IMR-90 (cell line): ENCODE results near the gene CTPS1. TPM values are rescaled to one million over a fixed set of nuclear protein-coding genes. Genes with fewer than 3 reads are reported as not detected.

Experiments
- ATAC-seq: fragments of 200-7000 bp; cut with Tn5 transposase; 2 replicates; pipeline ENCODE4 v1.9.1; 2020; ENCODE audit warnings: low read depth, mild to moderate bottlenecking, moderate library complexity
- BruUV-seq: library from RNA; stranded (reverse); fragments of 400-500 nt; replicated peaks from 2 replicates; lab custom pipeline; 2021; lab: Mats Ljungman, UMichigan
- CTCF ChIA-PET: fragments of 300-600 bp; formaldehyde crosslinking; extraction: SDS; loops from one replicate; lab custom pipeline; 2021; ENCODE audit warnings: antibody characterized with exemption; lab: Yijun Ruan, JAX
- POLR2A ChIA-PET: fragments of 300-600 bp; sonication (Branson Sonifier 250); formaldehyde crosslinking; loops from one replicate; lab custom pipeline; 2022; ENCODE audit warnings: antibody characterized with exemption; ENCODE audit not compliant: unreplicated experiment; lab: Charles Lee
- DNase-seq: peaks from one replicate; pipeline ENCODE4 v3.0.0; 2013
- H2AFZ ChIP-seq: replicated peaks from 2 replicates; pipeline ENCODE3; 2013; ENCODE audit warnings: low read length, mild to moderate bottlenecking; ENCODE audit not compliant: poor library complexity
- H2AK5ac ChIP-seq: 2 replicates; pipeline ENCODE4 v1.6.1; 2013; ENCODE audit warnings: low read depth, low read length, inconsistent platforms
- H2AK9ac ChIP-seq: replicated peaks from 2 replicates; pipeline ENCODE3; 2013; ENCODE audit warnings: mild to moderate bottlenecking, low read depth, low read length, moderate library complexity; ENCODE audit not compliant: poor library complexity
- H2BK120ac ChIP-seq: 2 replicates; pipeline ENCODE4 v1.6.1; 2013; ENCODE audit warnings: low read depth, low read length, inconsistent platforms
- H2BK15ac ChIP-seq: 3 replicates; pipeline ENCODE4 v1.6.1; 2013; ENCODE audit warnings: low read depth, low read length, inconsistent platforms
- H2BK20ac ChIP-seq: 2 replicates; pipeline ENCODE4 v1.6.1; 2013; ENCODE audit warnings: low read depth, mild to moderate bottlenecking, inconsistent platforms, low read length, moderate library complexity
- H2BK5ac ChIP-seq: 2 replicates; pipeline ENCODE4 v1.6.1; 2013; ENCODE audit warnings: mild to moderate bottlenecking, low read depth, low read length, inconsistent platforms; ENCODE audit not compliant: poor library complexity, severe bottlenecking
- H3K14ac ChIP-seq: replicated peaks from 2 replicates; pipeline ENCODE4 v1.6.1; 2013; ENCODE audit warnings: low read depth, low read length, inconsistent platforms
- H3K18ac ChIP-seq: 2 replicates; pipeline ENCODE4 v1.6.1; 2013; ENCODE audit warnings: low read depth, low read length, control low read depth
- H3K23ac ChIP-seq: 2 replicates; pipeline ENCODE4 v1.6.1; 2013; ENCODE audit warnings: low read depth, low read length, inconsistent platforms
- H3K27ac ChIP-seq: 2 replicates; pipeline ENCODE4 v1.5.1; 2013; ENCODE audit warnings: mild to moderate bottlenecking, control low read depth, low read length; ENCODE audit not compliant: insufficient read depth
- H3K27me3 ChIP-seq: 2 replicates; pipeline ENCODE4 v1.6.1; 2013; ENCODE audit warnings: low read length; ENCODE audit not compliant: control insufficient read depth, insufficient read depth
- H3K36me3 ChIP-seq: 2 replicates; pipeline ENCODE4 v1.6.1; 2013; ENCODE audit warnings: low read length, mixed read lengths; ENCODE audit not compliant: control insufficient read depth, insufficient read depth
- H3K4ac ChIP-seq: 2 replicates; pipeline ENCODE4 v1.6.1; 2013; ENCODE audit warnings: low read depth, low read length, inconsistent platforms
- H3K4me1 ChIP-seq: 2 replicates; pipeline ENCODE4 v1.6.1; 2013; ENCODE audit warnings: low read length, mixed read lengths; ENCODE audit not compliant: control insufficient read depth, insufficient read depth
- H3K4me2 ChIP-seq: 2 replicates; pipeline ENCODE4 v1.6.1; 2013; ENCODE audit warnings: low read depth, mild to moderate bottlenecking, control low read depth, low read length, moderate library complexity
- H3K4me3 ChIP-seq: 2 replicates; pipeline ENCODE4 v1.5.1; 2013; ENCODE audit warnings: low read depth, mild to moderate bottlenecking, control low read depth, low read length, moderate library complexity; ENCODE audit not compliant: insufficient read depth
- H3K56ac ChIP-seq: 2 replicates; pipeline ENCODE4 v1.6.1; 2013; ENCODE audit warnings: low read length, inconsistent platforms; ENCODE audit not compliant: insufficient read depth; ENCODE audit errors: extremely low read depth
- H3K79me1 ChIP-seq, 2 experiments: 2 replicates each; pipeline ENCODE4 v1.6.1; 2013; ENCODE audit warnings: low read length in 2 of 2, inconsistent platforms in 1 of 2, low read depth in 1 of 2
- H3K9ac ChIP-seq: 2 replicates; pipeline ENCODE4 v1.6.1; 2013; ENCODE audit warnings: low read depth, low read length, control low read depth
- H3K9me1 ChIP-seq: 2 replicates; pipeline ENCODE4 v1.6.1; 2013; ENCODE audit warnings: low read length, inconsistent platforms; ENCODE audit not compliant: insufficient read depth
- H3K9me3 ChIP-seq: 2 replicates; pipeline ENCODE4 v1.6.1; 2013; ENCODE audit warnings: low read length; ENCODE audit not compliant: control insufficient read depth, insufficient read depth
- H4K20me1 ChIP-seq: 2 replicates; pipeline ENCODE4 v1.6.1; 2013; ENCODE audit warnings: low read length, inconsistent platforms; ENCODE audit not compliant: insufficient read depth
- H4K5ac ChIP-seq: 2 replicates; pipeline ENCODE4 v1.6.1; 2013; ENCODE audit warnings: mild to moderate bottlenecking, low read depth, low read length, control low read depth
- H4K8ac ChIP-seq, 2 experiments: 2 replicates each; pipeline ENCODE4 v1.6.1; 2013; ENCODE audit warnings: low read depth in 2 of 2, low read length in 2 of 2, control low read depth in 1 of 2, inconsistent platforms in 1 of 2
- H4K91ac ChIP-seq: 2 replicates; pipeline ENCODE4 v1.6.1; 2013; ENCODE audit warnings: low read depth, low read length, inconsistent platforms; ENCODE audit not compliant: insufficient read depth
- CEBPB ChIP-seq: IDR thresholded peaks from 2 replicates; pipeline ENCODE4 v1.6.1; 2012; ENCODE audit warnings: low read depth, low read length, improper control_type of control experiment
- CHD1 ChIP-seq: IDR thresholded peaks from 2 replicates; pipeline ENCODE4 v1.6.1; 2012; ENCODE audit warnings: low read depth, low read length, improper control_type of control experiment
- MAFK ChIP-seq: IDR thresholded peaks from 2 replicates; pipeline ENCODE4 v1.6.1; 2012; ENCODE audit warnings: low read depth, low read length, improper control_type of control experiment
- MXI1 ChIP-seq: IDR thresholded peaks from 2 replicates; pipeline ENCODE4 v1.6.1; 2012; ENCODE audit warnings: low read depth, mild to moderate bottlenecking, low read length, moderate library complexity, borderline replicate concordance
- POLR2A ChIP-seq: IDR thresholded peaks from 2 replicates; pipeline ENCODE4 v1.6.1; 2012; ENCODE audit warnings: mild to moderate bottlenecking, low read depth, low read length
- RFX5 ChIP-seq: IDR thresholded peaks from 2 replicates; pipeline ENCODE4 v1.8.0; 2012; ENCODE audit warnings: low read depth, mild to moderate bottlenecking, low read length, moderate library complexity
- WGBS, 2 experiments: methylation state at CpG; one replicate each; pipeline versions ENCODE4 v1.1.5 to v1.1.7; 2013; ENCODE audit warnings: missing lambda C conversion rate in 2 of 2; ENCODE audit not compliant: insufficient read length in 1 of 2; ENCODE audit errors: extremely low coverage in 2 of 2; 5-methylcytosine and 5-hydroxymethylcytosine counted together
- dilution Hi-C: fragments of 300-500 bp; cut with HindIII; formaldehyde crosslinking; loops from one replicate; pipeline ENCODE4 v1.14.3; 2018; ENCODE audit warnings: low sequenced_read_pairs; ENCODE audit not compliant: unreplicated experiment
- in situ Hi-C: fragments of 300-500 bp; cut with MboI; formaldehyde crosslinking; loops from 3 replicates; pipeline ENCODE4 v1.14.3; 2019; ENCODE audit warnings: low sequenced_read_pairs, inconsistent platforms, mixed read lengths
- intact Hi-C: fragments of 100-400 bp; cut with micrococcal nuclease; formaldehyde crosslinking; loops from 2 replicates; pipeline ENCODE4 v1.10.0; 2022
- polyA plus RNA-seq, 3 experiments: library from polyadenylated mRNA; depleted of rRNA; stranded (reverse); fragments of >200 nt; gene quantifications; 2 replicates each; pipeline ENCODE4 v1.2.3, GENCODE V29; 2012; ENCODE audit warnings: low replicate concordance in 1 of 3
- total RNA-seq: library from RNA; depleted of rRNA; stranded (reverse); fragments of >200 nt; gene quantifications from 2 replicates; pipeline ENCODE4 v1.2.3, GENCODE V29; 2012
- TF ChIP-seq, protein P1 (sequence below): fragments of 150-350 bp; IDR thresholded peaks from 2 replicates; pipeline ENCODE4 v1.6.1; 2017; ENCODE audit warnings: mild to moderate bottlenecking, antibody characterized with exemption, low read length, low read depth

Gene CTPS1
- total and polyA plus RNA-seq, 2 of the 4 experiments (the other 2 are of a cell fraction) = 40.4 to 41.0 TPM

DNA sequence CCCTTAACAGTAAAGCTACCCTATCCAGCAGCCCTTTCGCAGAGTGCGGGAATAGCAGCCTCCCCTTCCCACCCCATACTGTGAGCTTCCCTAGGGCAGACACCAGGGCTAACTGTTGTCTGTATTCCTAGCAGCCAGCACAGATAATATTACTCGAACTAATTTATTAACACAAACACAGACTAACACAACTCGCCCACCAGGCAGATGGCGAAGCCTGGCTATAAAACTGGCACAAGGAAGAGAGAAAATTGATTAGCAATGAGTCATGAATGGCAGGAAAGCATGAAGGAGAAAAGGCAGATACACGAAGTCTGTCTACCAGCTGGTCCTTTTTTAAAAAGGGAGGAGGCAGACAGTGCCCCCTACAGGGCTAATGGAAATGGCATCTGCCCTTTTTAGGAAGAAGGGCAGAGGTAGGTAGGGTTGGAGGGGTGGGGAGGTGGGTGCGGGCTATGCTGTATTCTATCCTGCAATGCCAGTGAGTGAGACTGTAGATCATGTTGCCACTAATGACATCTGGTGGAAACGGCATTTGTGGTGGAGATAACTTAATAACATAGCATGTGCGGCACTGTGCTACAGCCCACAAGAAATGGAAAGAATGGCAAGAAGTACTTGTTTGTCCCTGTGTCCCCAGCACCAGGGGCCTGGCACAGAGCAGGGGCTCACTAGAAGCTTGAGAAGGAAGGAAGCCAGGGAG is 30.6 kb upstream of the CTPS1 start (continued):
- TF ChIP-seq RFX5 (no peak), CEBPB (no peak)

DNA sequence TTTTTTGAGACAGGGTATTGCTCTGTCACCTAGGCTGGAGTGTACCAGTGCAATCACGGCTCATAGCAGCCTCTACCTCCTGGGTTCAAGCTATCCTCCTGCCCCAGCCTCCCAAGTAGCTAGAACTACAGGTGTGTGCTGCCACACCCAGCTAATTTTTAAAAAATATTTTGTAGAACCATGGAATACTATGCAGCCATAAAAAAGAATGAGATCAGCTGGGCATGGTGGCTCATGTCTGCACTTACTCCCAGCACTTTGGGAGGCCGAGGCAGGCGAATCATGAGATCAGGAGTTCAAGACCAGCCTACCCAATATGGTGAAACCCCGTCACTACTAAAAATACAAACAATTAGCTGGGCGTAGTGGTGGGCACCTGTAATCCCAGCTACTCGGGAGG is 29.9 kb upstream of the CTPS1 start:
- 0 out of 2 replicates have a peak, but pooled peaks cover 6% of the 10 kb centered on the region for H3K9me1 ChIP-seq

More for the DNA sequence above, 29.9 kb upstream of the CTPS1 start:
- H2BK5ac ChIP-seq = no peak overlapping the region
- no peaks in the 10 kb centered on the region for H3K36me3 ChIP-seq
- WGBS, 2 experiments = 49% methylated on average over 2 of the region's 6 CpGs; no CpG with 5 or more reads in 1 of the 2 experiments
- no peak overlapping the region for H2AK5ac ChIP-seq
- H3K4me3 ChIP-seq = no peak overlapping the region
- no peaks in the 10 kb centered on the region for H4K20me1 ChIP-seq
- POLR2A ChIA-PET = no interaction called here
- CTCF ChIA-PET = interaction anchor here (0.6 to 3.9 kb wide), 5 partner anchors 10 to 1376 kb away, joined by 3 to 30 read pairs (median 7); no protein-coding TSS in a partner anchor
- H2BK20ac ChIP-seq = no peak overlapping the region
- H2AK9ac ChIP-seq = no peak overlapping the region
- no TSS peak for BruUV-seq
- no peak overlapping the region for H3K9ac ChIP-seq
- H3K9me3 ChIP-seq = peaks cover 5% of the 10 kb centered on the region; the same call in 1 of the 2 replicates
- H3K18ac ChIP-seq = no peak overlapping the region
- H2BK15ac ChIP-seq = no peak overlapping the region
- no peak overlapping the region for H4K91ac ChIP-seq
- no peak overlapping the region for H3K4me2 ChIP-seq
- no peaks in the 10 kb centered on the region for H3K79me1 ChIP-seq
- DNase-seq = no peak
- no peak overlapping the region for H3K27ac ChIP-seq
- H3K23ac ChIP-seq = no peak overlapping the region
- in situ Hi-C loops (no loop called here), intact Hi-C loops (no loop called here), dilution Hi-C loops (no loop called here)
- no peaks in the 10 kb centered on the region for H3K27me3 ChIP-seq
- H3K14ac ChIP-seq = no peak overlapping the region
- H3K4ac ChIP-seq = no peak overlapping the region
- H3K4me1 ChIP-seq = peaks cover 4% of the 10 kb centered on the region
- no peak overlapping the region for H4K5ac ChIP-seq
- no peak for ATAC-seq
- H3K56ac ChIP-seq = no peak overlapping the region
- H2AFZ ChIP-seq = no peak overlapping the region
- no peak overlapping the region for H2BK120ac ChIP-seq
- H4K8ac ChIP-seq = no peak overlapping the region
- TF ChIP-seq, protein P1, sequence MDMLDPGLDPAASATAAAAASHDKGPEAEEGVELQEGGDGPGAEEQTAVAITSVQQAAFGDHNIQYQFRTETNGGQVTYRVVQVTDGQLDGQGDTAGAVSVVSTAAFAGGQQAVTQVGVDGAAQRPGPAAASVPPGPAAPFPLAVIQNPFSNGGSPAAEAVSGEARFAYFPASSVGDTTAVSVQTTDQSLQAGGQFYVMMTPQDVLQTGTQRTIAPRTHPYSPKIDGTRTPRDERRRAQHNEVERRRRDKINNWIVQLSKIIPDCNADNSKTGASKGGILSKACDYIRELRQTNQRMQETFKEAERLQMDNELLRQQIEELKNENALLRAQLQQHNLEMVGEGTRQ = no peak
- TF ChIP-seq MXI1 (no peak), CHD1 (no peak), POLR2A (no peak), MAFK (no peak)
